Stimulated activated naive CD8-positive, alpha-beta T cell treated with anti-CD3 and anti-CD28 coated beads, Interleukin-15, Interleukin-2, amounts not matched to agents 100 U/mL and 50 U/mL, for 24 hours (primary cell): ENCODE data around the gene PPP4C.
"Not testable (repeated sequence)": the region's sequence is repeated elsewhere in the genome, so short reads cannot be mapped to it uniquely, and the experiment has no call there.

ENCODE experiments used
- ATAC-seq: fragments of 150-1000 bp; cut with Tn5 transposase; one replicate; pipeline ENCODE4 v1.10.0; 2021
- DNase-seq: peaks from one replicate; pipeline ENCODE4 v3.0.0; 2021

Gene PPP4C

GRCh38 chr16:30075503-30076275, at the start of gene PPP4C:
PPP4C (plus strand) TSS chr16:30075994; CDS start chr16:30076378, 384 bp downstream.
- peak; percentile 93 for DNase-seq
- ATAC-seq: peak; percentile 88

- ATAC-seq (no peak), DNase-seq (no peak)
Measured at GRCh38 chr16:30026449-30026848, 49.3 kb upstream of the PPP4C start.

GRCh38 chr16:30027588-30028437, 48.0 kb upstream of the PPP4C start:
- no peak for ATAC-seq
- DNase-seq: no peak

GRCh38 chr16:30028438-30029076, 47.2 kb upstream of the PPP4C start:
- DNase-seq (peak; percentile 51), ATAC-seq (no peak)

GRCh38 chr16:30030011-30030685, 45.6 kb upstream of the PPP4C start:
- DNase-seq: no peak

GRCh38 chr16:30030841-30031413, 44.9 kb upstream of the PPP4C start, which contains the start of gene TLCD3B:
TLCD3B (minus strand) TSS chr16:30031271; CDS start chr16:30030527, 744 bp downstream.
- DNase-seq: no peak
- ATAC-seq: no peak

More at GRCh38 chr16:30030011-30030685, 45.6 kb upstream of the PPP4C start:
- ATAC-seq: no peak

- no peak for ATAC-seq
- no peak for DNase-seq
Measured at GRCh38 chr16:30031477-30031918, 44.3 kb upstream of the PPP4C start.

- ATAC-seq (peak; percentile 59), DNase-seq (peak; percentile 71)
Measured at GRCh38 chr16:30032083-30032819, 43.5 kb upstream of the PPP4C start.

- DNase-seq: no peak
- ATAC-seq: no peak
Measured at GRCh38 chr16:30033270-30033669, 42.5 kb upstream of the PPP4C start.

- DNase-seq (no peak), ATAC-seq (no peak)
Measured at GRCh38 chr16:30040221-30040620, 35.6 kb upstream of the PPP4C start.

- not testable (repeated sequence) for ATAC-seq, DNase-seq
Measured at GRCh38 chr16:30040690-30041089, 35.1 kb upstream of the PPP4C start.

GRCh38 chr16:30041841-30042240, 34.0 kb upstream of the PPP4C start:
- ATAC-seq (no peak), DNase-seq (no peak)

- no peak for ATAC-seq
- no peak for DNase-seq
Measured at GRCh38 chr16:30046178-30046577, 29.6 kb upstream of the PPP4C start.

- no peak for ATAC-seq
Measured at GRCh38 chr16:30046588-30046987, 29.2 kb upstream of the PPP4C start.

GRCh38 chr16:30049871-30050270, 25.9 kb upstream of the PPP4C start:
- no peak for DNase-seq
- no peak for ATAC-seq

More at GRCh38 chr16:30046588-30046987, 29.2 kb upstream of the PPP4C start:
- DNase-seq: no peak

- ATAC-seq (no peak), DNase-seq (no peak)
Measured at GRCh38 chr16:30051518-30051917, 24.3 kb upstream of the PPP4C start.

GRCh38 chr16:30052671-30053372, 23.0 kb upstream of the PPP4C start:
- peak; percentile 97 for DNase-seq
- peak; percentile 79 for ATAC-seq

GRCh38 chr16:30053376-30054015, 22.3 kb upstream of the PPP4C start:
- DNase-seq (no peak), ATAC-seq (peak; percentile 33)

- ATAC-seq: no peak
- no peak for DNase-seq
Measured at GRCh38 chr16:30054451-30054850, 21.3 kb upstream of the PPP4C start.
